HPDE6-E6E7 (cell line): ENCODE data around the gene MICAL3.

ENCODE experiments used
- DNase-seq: peaks from one replicate; pipeline ENCODE4 v3.0.0; 2011; ENCODE audit warnings: missing footprints; ENCODE audit errors: extremely low spot score

Gene MICAL3

DNA sequence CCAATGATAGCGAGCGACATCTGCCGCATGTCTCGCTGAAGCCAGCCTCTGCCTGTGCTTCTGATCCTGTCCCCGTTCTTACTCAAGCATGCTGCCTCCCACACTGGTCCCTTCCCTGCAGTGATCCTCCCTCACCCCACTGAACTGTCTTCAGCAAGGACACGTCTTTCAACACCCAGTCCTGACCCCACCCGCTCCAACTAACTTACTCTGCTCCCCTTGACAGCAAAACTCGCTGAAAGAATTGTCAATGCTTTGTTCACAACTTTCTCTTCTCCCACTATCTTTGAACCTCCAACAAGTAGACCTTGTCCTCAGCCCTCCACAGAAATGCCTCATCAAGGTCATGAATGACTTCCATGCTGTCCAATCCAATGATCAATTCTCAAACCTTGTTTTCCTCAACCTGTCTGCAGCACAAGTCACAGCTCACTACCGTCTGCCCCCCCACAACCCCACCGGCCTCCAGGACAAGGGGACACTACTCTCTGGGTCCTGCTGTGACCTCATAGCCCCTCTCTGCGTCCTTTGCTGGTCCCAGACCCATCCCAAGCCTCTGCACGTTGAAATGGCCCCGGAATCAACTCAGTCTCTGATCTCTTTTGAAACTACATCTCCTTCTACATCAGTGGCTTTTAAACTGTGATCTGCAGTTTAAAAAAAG lies 108.0 kb downstream of the MICAL3 start:
- DNase-seq, result no peak

GRCh38 chr22:17915676-17916075 lies 108.7 kb downstream of the MICAL3 start:
- no peak for DNase-seq

- DNase-seq, result no peak
Observed at GRCh38 chr22:17915188-17915587, 109.2 kb downstream of the MICAL3 start.

DNA sequence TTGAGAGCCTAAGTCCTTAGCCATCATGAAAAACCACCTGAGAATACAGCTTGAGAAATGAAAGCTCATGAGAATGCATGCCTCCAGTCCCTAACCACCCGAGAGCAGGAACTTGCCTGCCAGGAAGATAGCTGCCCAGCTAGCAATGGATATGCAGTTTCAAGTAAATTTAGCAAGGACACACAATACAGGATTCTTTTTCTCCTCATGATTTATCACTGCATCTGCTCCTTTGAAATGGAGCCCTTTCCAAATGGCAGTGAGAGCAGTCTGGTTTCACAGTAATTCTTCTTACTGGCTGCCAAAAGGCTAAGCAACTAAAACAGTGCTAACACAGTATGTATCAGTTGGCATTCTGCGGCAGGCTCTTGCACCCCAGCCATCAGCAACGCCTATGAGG lies 109.9 kb downstream of the MICAL3 start:
- DNase-seq, result no peak

GRCh38 chr22:17913801-17914347 lies 110.5 kb downstream of the MICAL3 start:
- DNase-seq, result no peak

DNA sequence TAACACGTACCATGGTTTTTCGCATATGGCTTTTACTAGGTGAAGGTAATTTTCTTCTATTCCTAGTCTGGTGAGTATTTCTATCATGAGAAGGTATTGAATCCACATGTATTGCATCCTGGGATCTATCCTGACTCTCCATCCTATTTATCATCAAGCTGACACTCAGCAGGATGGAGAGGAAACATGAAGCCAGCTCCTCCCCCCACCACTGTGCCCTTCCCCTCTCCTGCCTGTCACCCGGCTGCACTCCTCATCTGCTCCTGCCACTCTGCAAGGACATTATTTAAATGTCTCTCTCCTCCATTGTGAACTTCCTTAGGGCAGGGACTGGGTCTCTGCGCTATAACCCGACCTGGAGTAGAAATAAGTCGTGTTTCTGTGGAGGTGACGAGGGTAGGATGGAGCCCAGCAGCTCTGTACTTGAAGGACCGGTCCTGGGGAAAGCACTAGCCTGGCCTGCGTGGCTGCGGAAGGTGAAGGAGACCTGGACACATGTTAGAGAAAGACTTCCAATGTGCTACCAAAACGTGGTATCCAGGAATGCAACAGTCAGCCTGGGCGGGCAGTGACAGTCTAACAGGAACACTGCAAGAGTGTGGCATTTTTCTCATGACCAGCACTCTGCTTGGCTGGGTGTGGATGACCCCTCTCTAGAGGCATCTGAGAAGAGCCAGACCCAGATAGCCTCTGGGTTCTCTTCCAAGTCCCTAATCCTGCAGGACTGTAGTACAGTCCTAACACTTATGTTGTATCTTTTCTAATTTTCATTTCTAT lies 111.2 kb downstream of the MICAL3 start:
- DNase-seq, result no peak

DNA sequence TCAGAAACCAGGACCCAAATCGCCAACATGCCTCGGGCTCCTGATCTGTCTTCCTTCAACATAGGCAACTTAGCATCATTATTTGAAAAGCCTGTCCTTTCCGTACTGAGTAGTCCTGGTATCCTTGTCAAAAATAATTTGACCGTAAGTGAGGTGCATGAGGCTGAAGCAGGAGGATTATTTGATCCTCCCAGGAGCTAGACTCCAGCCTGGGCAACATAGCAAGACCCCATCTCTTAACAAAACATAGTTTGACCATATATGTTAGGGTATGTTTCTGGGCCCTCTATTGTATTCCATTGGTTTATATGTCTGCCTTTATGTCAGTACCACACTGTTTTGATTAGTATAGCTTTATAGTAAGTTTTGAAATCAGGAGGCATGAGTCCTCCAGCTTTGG lies 112.5 kb downstream of the MICAL3 start:
- no peak for DNase-seq

DNA sequence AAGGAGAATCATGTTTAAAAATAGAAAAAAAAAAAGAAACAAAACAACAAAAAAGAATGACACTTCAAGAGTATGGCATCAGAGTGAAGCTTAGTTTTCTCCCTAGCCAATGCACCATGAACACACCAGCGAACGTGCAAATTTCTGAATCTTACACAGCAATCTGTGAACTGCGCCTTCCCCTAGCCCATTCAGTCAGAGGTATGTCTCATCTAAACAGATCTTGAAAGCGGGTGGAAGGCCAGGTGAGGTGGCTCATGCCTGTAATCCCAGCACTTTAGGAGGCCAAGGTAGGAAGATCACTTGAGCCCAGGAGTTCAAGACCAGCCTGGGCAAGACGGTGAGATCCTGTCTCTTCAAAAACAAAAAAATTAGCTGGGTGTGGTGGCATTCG lies 113.1 kb downstream of the MICAL3 start:
- DNase-seq, result no peak

DNA sequence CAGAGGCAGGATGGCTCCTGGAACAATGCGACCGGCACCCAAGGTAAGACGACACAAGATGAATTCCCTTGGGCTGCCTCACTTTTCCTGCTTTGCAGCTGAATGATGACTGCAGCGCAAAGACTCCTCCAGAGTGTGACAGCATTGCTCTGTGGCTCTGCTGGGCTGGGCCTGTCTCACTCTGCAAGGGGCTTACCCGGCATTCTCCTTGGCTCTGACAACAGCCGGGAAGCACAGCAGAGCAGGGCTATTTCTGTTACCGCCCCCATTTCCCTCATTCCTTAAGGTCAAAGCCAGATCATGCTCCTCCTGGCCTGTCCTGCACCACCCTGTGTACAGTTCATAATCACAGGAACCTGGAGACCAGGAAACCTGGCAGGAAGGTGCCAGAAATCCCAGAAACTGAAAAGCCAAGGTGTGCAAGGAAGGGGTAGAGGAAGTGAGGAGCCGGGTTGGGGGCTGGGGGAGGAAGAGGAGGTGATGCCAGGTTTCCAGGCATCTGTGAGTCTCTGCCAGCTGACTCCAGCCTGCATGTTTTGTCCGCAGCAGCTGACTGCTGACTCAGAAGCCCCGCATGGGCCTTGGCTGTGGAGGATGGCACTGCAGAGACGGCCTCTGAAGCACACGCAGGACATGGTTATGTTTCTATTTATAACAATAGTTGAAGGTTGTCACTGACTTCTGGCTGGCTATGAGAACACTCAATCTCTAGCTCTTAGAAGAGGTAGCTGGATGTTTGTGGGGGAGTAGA lies 113.6 kb downstream of the MICAL3 start:
- peak; percentile 57 for DNase-seq

DNA sequence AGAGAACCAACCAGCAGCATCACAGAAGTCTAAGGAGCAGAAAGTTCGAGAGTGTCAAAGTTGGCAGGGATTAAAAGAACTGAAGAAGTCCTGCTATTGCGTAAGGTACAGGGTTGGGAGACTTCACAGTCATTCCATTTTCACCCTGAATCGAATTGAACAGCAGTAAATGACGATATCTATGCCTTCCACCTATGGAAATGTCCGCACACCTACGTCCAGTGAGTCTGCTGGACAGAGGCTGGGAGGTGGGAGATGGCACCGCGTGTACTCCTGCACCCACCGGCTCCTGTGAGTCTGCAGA lies 116.7 kb downstream of the MICAL3 start:
- no peak for DNase-seq

DNA sequence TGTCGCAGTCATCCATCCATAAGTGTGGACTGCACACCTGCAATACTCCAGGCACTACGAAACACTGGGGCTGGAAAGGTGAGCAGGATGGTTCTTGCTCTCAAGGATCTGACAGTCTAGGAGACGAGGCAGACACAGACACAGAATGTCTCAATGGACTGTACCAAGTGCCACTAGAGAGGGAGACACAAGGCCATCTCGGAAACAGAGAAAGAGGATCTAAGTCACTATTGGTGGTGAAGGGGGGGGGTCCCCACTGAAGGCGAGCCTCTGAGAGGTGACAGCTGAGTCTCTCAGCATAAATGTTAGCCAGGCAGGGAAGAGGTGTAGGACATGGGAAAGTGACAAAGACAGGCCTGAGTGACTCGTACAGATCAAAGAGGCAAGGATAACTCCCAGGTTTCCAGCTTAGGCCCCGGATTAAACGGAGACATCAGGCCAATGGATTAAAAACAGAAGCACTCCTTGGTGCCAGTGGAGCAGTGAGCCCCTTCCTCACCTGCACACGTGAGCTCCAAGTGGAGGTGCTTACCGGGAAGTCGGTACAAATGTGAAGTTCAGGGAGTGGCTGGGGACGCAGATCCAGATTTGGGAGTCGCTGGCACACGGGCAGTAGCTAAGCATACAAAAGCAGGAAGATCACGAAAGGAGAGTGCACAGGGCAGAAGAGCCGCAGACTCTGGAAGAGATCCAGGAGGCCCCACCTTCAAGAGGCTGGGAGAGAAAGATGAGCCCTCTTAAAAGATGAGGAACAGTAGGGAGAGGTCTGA lies 117.2 kb downstream of the MICAL3 start:
- no peak for DNase-seq

DNA sequence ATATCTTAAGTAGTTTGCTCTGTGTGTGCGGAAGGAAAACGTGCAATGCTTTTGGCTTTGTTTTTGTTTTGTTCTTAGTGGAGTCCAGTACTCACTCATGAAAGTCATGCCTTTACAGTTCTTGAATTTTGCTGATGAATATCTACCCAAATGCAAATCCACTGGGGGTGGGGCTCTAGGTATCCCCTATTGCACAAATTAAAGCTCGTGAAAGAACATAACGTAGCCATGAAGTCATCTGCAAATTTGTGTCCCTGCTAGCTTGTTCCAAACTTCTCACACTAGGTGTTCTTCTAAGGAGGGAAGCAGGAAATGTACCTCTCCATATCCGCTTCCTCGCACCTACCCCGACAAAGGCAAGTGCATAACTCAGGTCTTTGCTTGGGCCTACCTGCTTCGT lies 118.9 kb downstream of the MICAL3 start:
- DNase-seq, result no peak

GRCh38 chr22:17903564-17904295 lies 120.6 kb downstream of the MICAL3 start:
- DNase-seq, result no peak

GRCh38 chr22:17902960-17903359 lies 121.4 kb downstream of the MICAL3 start:
- DNase-seq, result no peak

DNA sequence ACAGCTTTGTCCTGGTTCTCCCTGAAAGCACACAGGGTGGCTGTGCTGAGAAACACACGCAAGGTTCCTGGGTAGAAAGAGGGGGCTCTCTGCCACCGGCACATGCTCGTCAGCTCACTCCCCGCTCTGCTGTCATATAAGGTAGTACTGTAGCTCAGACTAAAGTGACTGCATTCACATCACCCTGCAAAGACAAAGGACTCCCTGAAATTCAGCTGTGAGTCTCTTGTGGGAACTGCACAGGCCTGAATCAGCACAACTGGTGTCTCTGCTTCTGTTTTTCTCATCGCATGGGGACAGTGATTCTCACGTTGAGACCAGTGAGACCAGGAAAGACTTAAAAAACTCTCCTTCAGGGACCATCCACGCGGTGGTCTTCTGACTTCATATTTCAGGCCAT lies 126.0 kb downstream of the MICAL3 start:
- no peak for DNase-seq

DNA sequence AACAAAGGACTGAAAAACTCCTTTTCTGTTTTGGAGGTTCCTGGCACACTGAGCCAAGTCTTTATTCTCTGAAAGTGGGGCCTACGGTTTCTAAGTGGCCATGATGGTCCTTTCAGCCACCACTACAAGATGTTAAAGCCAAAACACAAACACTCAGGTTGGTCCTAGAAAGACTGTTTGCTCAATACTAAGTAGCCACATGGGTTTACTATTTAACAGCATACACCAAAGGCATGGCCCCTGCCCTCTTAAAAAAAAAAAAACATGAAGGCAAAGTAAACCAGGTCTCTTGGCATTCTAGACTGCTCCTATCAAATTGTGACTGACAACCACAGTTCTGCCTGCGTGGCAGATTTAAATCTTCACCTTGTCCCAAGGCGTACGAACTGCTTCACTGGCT lies 126.5 kb downstream of the MICAL3 start:
- DNase-seq, result no peak

- no peak for DNase-seq
Observed at GRCh38 chr22:17897426-17897825, 126.9 kb downstream of the MICAL3 start.

GRCh38 chr22:17896586-17896985 lies 127.8 kb downstream of the MICAL3 start:
- DNase-seq, result no peak

- no peak for DNase-seq
Observed at GRCh38 chr22:17893900-17894535, 130.3 kb downstream of the MICAL3 start.

GRCh38 chr22:17892376-17892775 lies 132.0 kb downstream of the MICAL3 start:
- no peak for DNase-seq
